GM19351 (cell line): ENCODE measurements around the gene POU2AF1.

Experiments
- ATAC-seq: cut with Tn5 transposase; IDR thresholded peaks from one replicate; pipeline ENCODE4 v1.9.1; 2021; ENCODE audit warnings: mild to moderate bottlenecking, moderate library complexity; ENCODE audit not compliant: unreplicated experiment

POU2AF1 gene

DNA sequence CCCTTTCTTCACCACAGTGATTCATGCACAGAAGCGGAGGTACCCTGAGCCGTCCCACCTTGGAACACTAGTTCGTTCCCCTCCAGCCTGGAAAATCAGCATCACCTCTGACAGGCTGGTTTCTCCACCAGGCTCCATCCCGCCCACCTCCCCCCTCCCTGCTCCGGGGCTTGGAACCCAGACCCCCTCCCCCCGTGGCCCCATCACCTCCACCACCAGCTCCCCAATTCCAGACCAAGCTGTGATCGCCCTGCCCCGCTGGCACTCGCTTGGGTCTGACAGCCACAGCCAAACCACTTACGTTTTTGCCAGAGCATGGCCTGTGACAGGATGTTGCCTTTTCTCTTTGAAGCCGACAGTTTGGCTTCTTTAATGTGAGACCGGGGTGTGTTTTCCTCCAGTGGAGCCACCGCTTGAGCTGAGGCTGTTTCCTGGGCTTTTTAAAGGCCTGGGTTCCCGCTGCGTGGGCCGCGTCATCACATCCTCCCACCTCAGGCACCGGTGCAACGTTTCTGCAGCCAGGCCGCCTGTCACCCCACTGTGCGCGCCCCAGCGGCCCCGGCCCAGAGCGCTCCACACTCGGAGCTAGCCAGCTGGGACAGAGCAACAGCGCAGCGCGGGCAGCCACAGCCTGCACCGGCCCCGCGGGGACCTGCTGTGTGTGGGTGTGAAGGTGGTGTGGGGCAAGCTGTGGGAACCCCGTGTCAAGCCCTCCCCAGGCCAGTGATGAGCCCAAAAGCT lies at the start of gene POU2AF1:
Gene POU2AF1, minus strand, starts transcription at position 415 of the 741 bp plus-strand sequence. Its CDS starts 98 bp downstream, at position 317.
- ATAC-seq = peak; percentile 71

DNA sequence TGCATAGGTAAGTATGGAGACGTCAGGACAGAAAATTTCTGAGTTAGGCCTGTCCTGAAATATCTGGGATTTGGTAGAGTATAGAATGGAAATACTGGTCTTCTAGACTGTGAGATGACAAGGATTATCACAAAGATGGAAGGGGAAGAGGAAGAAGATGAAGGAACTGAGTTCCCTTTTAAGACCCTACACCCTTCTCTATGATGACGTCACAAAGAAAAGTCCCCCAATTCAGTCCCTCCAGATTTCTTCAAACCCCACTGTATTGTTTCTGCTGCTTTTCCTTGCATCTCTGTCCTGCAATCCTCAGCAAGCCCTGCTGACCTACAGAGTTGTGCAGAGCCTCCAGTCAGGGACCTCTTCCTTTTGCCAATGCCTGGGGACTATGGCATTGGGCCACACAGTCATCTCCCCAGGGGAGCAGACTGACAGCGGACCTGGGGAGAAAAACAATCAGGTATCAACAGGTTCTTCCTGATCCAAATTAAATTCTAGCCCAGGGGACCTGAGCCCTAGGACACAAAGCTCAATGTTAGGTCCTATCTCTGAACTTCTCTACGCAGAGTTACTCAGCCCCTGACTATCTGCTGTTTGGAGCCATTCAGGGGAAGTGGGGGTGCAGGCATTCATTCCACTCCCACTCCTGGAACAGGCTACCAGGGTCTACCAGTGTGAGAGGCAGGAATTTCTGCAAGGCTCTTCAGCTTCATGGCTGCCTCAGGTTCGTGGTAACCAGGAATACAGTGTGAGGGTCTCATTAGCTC lies 49.2 kb upstream of the POU2AF1 start:
- no peak for ATAC-seq

DNA sequence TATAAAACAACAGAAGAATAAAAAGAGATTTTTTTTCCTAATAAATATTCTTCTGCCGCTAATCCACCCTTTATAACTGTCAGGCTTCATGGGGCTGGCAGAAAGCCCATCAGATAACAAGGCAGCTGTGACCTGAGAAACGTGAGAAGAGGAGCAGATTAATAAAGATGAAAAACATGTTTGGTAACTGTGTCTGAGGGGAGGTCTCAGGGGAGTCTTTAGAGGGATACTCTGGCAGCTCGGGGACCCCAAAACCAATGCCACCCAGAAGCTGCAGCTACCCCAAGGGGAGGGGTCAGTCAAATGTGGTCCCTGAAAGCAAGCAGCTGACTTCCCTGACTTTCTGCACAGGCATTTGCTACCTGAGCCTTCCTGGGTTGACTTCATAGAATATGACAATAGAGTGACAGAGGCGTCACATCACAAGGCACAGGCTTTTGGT lies 48.4 kb upstream of the POU2AF1 start:
- no peak for ATAC-seq

GRCh38 chr11:111426617-111427016 lies 47.5 kb upstream of the POU2AF1 start:
- ATAC-seq = no peak

DNA sequence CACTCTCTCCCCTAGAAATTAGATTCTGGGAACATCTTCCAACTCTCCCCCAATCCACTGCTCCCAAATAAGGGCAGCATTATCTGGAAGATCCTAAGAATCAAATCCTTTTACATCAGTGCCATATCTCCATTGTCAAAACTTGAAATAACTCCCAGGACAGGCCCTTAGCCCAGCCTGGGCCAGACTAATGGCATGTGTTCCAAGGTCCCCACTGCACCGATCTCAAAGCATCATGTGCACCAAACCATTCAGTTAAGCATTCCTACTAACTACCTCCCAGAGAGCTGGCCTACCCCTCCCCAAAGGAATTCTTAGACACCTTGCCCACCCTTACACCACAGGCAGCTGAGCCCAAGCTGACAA lies 44.2 kb upstream of the POU2AF1 start:
- ATAC-seq = peak; percentile 8

DNA sequence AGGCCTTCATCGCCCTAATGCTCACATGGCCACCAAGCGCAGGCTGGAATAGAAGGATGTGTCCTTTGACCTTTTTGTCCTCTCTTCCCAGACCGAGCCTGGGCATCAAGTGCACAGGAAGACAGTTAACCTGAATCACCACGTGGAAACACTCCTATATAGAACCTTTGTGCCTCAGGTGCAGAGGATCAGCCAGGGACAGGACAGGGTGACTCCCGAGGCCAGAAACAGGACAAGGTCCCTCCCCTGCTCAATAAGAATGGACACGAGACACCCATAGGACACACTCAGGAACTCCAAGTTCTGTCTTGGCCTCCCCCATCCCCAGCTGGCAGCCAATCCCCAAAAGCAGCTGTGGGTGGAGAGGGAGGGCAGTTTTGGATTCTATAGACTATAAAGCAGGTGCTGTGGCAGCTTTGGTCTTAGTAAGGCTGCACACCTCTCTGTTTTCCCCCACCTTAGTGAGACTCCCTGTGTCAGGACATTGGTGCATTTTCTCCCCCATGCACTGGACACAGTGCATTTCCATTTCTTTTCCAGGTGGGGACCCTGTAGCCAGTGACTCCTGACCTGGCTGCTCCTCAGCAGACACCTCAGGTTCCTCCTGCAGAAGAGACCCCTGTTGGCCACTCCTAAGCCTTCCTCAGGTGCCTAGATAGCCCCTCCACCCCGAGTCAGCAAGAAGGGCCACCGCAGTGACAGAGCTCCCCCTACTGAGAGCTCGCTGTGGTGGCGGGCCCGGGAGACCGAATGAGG lies 43.6 kb upstream of the POU2AF1 start:
- ATAC-seq = peak; percentile 78

DNA sequence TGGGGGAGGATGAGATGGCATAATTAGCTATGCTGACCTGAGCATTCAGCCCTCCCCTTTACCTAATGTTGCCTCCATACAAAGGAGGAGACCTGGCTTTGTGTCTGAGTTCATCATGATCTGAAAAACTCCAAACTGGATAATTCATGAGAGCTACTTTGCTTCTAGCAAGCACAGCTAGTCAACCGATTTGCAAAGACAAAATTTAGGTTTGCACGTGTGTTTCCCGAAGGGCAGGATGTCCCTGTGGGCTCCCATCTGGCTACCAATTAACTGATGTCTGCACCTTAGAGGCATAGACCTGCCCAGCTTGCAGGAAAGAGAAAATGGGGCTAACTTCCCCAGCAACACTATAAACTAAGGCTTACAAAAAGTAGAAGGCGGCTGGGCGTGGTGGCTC lies 42.2 kb upstream of the POU2AF1 start:
- ATAC-seq = no peak

GRCh38 chr11:111419641-111420327 lies 40.7 kb upstream of the POU2AF1 start:
- no peak for ATAC-seq

DNA sequence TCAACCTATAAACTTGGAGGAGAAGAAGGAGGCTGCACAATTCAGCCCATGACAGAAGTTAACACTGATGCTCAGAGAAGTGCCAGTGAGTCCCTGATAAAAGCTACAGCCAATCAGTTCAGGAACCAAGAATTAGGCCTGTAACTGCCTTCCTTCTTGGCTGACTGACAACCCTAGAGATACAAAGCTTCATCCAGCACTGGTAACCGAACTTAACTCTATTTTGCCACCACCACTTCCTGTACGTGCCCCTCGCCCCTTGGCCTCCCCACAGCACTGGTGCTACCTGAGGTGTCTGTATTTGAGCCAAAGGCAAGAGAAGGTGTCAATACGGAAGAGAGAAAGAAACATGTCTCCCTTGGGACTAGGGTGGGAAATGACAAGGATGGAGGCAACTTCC lies 40.1 kb upstream of the POU2AF1 start:
- ATAC-seq = no peak

GRCh38 chr11:111418436-111418787 lies 39.3 kb upstream of the POU2AF1 start:
- no peak for ATAC-seq

- ATAC-seq = peak; percentile 26
Measured at GRCh38 chr11:111417766-111418435, 38.8 kb upstream of the POU2AF1 start.

DNA sequence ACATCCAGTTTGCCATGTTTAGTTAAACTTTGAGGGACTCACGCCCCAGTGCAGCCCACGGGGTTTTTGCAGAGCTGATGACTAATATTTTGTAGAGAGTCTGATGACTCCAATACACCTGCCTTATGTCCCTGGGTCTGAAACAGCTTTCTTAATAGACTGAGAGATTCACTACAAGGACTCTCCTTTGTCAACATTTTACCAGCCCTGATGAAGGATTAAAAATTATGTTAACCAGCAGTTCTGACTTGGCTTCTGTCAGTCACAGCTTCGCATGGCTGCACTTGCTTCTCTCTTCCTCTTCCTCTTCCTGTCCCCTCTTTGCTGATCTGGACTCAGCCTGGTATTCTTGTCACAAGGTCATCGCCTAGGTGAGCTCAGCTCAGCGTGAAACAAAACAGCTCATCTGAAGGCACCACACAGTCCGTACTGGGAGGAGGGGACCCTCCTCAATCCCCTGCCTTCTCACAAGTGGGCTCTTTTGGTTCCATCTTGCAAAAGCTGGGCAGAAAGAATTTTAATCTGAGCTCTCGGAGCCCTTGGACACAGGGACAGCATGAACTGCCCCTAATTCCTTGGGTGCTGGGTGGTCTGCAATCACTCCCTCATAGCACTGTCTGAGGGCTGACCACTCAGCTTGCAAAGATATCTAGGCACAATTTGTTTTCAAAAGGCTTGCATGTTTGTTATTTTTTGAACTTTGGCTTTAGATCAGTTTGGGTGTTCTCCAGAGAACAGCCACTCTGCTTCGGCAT lies 38.1 kb upstream of the POU2AF1 start:
- peak; percentile 64 for ATAC-seq

GRCh38 chr11:111416231-111416960 lies 37.3 kb upstream of the POU2AF1 start:
- ATAC-seq = no peak

DNA sequence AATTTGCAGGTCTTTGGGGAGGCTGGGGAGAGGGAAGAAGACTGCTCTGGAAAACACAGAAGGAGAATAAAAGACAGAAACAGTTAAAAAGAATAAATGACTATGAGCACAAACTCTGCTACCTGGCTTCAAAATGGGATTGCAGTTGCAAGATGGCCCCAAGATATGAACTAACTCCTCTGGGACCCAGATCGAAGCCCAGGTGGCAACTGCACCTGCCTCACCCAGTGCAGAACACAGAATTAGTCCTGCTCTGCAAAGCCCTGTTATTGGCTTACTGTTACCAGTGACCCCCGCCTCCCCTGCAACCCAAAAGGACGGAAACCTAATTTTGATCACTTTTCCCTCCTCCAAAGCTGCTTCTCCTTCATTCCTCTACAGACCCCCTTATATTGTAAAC lies 35.9 kb upstream of the POU2AF1 start:
- no peak for ATAC-seq

- peak; percentile 29 for ATAC-seq
Measured at GRCh38 chr11:111414267-111414931, 35.3 kb upstream of the POU2AF1 start.

DNA sequence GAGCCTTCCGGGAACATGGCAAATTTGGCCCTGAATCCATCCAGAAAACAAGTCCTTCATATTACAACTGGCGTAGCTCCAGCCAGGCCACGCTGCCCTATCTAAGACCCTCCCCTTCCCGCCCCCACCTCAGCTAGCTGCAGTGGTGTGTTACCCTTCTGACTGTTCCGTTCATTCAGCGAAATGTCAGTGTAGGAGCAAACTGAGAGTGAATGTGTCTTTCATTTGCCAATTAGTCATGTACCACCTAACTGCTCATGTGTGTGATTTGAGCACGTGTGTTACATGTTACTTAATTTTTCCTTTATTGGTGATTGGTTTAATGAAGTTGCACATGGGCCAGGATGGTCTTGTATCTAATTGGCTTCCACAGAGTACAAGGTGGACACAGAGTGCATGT lies 34.8 kb upstream of the POU2AF1 start:
- ATAC-seq = no peak

DNA sequence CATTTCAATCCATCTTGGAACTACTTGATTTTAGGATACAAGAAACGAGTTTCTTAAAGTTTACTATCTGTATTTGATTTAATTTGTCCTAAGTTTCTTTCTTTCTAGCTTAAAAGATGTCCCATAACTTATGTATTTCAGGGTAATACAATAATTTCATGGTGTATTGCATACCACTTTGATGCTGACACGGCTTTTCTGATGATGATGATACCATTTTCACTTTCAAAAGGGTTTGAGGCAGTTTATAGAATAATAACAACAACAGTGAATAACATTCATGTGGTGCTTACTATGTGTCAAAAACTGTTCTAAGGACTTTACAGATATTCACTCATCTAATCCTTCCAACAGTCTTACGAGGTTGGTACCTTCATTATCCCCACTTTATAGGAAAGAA lies 33.2 kb upstream of the POU2AF1 start:
- no peak for ATAC-seq

GRCh38 chr11:111411456-111411855 lies 32.4 kb upstream of the POU2AF1 start:
- no peak for ATAC-seq

- ATAC-seq = no peak
Measured at GRCh38 chr11:111410951-111411350, 31.9 kb upstream of the POU2AF1 start.
